ENCODE measurements around the gene CNIH3. TPM values are rescaled to one million over a fixed set of nuclear protein-coding genes. Genes with fewer than 3 reads are reported as not detected.
A peak's percentile ranks its signal among the peaks of the same experiment; 100 is the strongest.

The CNIH3 gene
- total RNA-seq, 2 experiments from 2014 or later = 1.5 to 2.5 TPM

DNA sequence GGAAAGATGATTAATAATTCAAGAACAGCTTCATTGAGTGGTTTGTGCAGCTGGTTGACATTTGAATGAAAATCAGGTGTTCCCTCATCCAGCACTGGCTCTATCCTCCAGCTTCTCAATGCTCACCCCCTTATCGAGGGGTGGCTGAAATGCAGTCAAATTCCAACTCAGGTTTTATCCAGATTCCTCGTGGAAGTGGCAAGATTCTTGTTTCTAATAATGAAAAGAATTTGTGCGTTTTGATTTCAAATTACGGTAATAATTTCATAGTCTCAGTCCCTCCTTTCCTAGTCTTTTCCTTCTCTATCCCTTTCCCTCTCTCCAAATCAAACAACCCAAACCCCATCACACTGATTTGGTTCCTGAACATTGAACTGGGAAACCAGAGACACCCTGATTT is 3.1 kb downstream of the CNIH3 start:
- Mint-ChIP-seq H3K27me3 (ENCODE audit: low read depth) (peaks cover 59% of the 10 kb centered on the region), H3K27ac (no peak overlapping the region), H3K4me3 (no peak overlapping the region), H3K4me1 (ENCODE audit: low read depth) (peaks cover 40% of the 10 kb centered on the region), H3K9me3 (ENCODE audit: insufficient read depth) (no peaks in the 10 kb centered on the region), H3K36me3 (ENCODE audit: low read depth) (peaks cover 12% of the 10 kb centered on the region)
- ChIA-PET POLR2A (no interaction called here), CTCF (interaction anchor here (1.0 to 5.5 kb wide), 2 partner anchors 25 to 106 kb away, joined by 3 to 15 read pairs; no protein-coding TSS in a partner anchor)
- DNase-seq = no peak
- ATAC-seq = no peak

DNA sequence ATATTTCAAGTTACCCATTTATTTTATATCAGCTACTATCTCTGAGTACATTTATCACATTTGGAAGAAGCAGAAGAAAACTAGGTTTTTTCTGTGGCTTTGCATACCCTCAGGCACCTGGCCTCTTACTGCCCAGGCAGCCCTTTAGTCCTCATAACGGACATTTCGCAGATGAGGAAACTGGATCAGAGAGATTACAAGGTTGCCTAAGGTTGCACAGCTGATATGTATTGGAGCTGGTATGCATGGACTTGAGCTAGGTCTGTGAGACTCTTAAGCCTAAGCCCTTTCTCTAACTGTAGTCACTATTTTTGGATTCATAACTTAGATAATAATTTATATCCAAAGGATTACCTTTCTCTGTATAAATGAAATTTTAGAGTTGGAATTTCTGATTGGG is 4.0 kb downstream of the CNIH3 start:
- DNase-seq (no peak), ATAC-seq (no peak)
- Mint-ChIP-seq H3K36me3 (ENCODE audit: low read depth) (peaks cover 12% of the 10 kb centered on the region), H3K27ac (no peak overlapping the region), H3K27me3 (ENCODE audit: low read depth) (peaks cover 55% of the 10 kb centered on the region), H3K4me3 (no peak overlapping the region), H3K9me3 (ENCODE audit: insufficient read depth) (no peaks in the 10 kb centered on the region), H3K4me1 (ENCODE audit: low read depth) (peaks cover 49% of the 10 kb centered on the region)
- ChIA-PET POLR2A (no interaction called here), CTCF (interaction anchor here (5.5 kb wide), 1 partner anchor 107 kb away, joined by 15 read pairs; no protein-coding TSS in a partner anchor)

DNA sequence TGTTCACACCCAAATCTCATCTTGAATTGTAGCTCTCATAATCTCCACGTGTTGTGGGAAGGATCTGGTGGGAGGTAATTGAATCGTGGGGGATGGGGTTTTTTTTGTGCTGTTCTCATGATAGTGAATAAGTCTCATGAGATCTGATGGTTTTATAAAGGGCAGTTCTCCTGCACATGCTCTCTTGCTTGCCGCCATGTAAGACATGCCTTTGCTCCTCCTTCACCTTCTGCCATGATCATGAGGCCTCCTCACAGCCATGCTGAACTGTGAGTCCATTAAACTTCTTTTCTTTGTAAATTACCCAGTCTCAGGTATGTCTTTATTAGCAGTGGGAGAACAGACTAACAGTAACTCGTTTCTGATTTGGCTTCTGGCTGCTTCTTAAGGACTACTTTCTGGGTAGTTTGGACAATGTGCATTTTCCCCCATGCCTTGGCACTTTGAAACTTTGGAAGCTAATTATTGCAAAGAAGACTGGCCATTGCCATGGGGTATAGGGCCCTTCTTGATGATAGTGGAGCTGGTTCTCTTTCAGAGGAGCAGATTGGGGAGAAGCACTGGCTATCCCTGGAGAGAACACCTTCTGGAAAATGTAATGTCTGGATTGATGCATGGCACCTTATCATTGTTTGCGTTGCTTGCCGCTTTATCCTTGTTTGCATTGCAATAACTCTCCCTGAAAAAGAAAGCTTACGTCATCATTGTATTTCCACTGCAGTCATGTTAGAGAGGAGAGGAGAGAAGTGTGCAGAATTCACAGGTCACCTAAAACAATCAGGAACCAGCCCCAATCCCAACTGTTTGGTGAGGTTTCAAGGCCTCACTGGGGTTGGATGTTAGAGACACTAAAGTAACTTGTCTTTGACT is 5.9 kb downstream of the CNIH3 start:
- no peak for ATAC-seq
- no peak overlapping the region for H3K27ac Mint-ChIP-seq
- CTCF ChIA-PET = interaction anchor here (1.0 to 2.5 kb wide), 5 partner anchors 18 to 124 kb away, joined by 3 to 9 read pairs (median 3); no protein-coding TSS in a partner anchor
- no peak for DNase-seq
- peaks cover 12% of the 10 kb centered on the region for H3K36me3 Mint-ChIP-seq (ENCODE audit: low read depth)
- no peak overlapping the region for H3K4me3 Mint-ChIP-seq
- H3K4me1 Mint-ChIP-seq (ENCODE audit: low read depth) = peaks cover 46% of the 10 kb centered on the region
- POLR2A ChIA-PET = no interaction called here
- H3K27me3 Mint-ChIP-seq (ENCODE audit: low read depth) = peaks cover 44% of the 10 kb centered on the region
- H3K9me3 Mint-ChIP-seq (ENCODE audit: insufficient read depth) = no peaks in the 10 kb centered on the region

DNA sequence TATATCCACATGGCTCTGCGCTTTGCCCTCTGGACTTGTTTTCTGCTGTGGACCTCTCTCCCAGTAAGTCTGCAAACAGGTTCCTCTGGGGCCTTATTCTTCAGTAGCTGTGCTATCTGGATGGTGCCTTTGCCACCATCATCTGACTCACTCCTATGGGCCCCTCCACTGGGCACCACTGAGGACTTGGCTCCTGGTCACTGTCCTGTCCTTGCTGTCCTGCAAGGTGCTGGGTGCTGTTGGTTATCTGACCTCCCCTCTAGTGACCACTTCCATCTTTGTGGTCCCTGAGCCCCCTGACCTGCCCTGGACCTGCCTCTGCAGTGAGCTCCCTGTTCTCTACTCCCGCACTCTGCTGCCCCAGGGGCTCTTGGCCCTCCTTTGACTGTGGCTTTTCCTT is 6.7 kb downstream of the CNIH3 start:
- no peaks in the 10 kb centered on the region for H3K9me3 Mint-ChIP-seq (ENCODE audit: insufficient read depth)
- ChIA-PET CTCF (interaction anchor here (0.9 to 2.5 kb wide), 9 partner anchors 13 to 228 kb away, joined by 3 to 12 read pairs (median 4); no protein-coding TSS in a partner anchor), POLR2A (interaction anchor here (1.0 kb wide), 1 partner anchor 110 kb away, joined by 3 read pairs; no protein-coding TSS in a partner anchor)
- H3K27ac Mint-ChIP-seq = peak overlapping the region; percentile 93
- H3K4me3 Mint-ChIP-seq = no peak overlapping the region
- peaks cover 12% of the 10 kb centered on the region for H3K36me3 Mint-ChIP-seq (ENCODE audit: low read depth)
- H3K4me1 Mint-ChIP-seq (ENCODE audit: low read depth) = peaks cover 40% of the 10 kb centered on the region
- peaks cover 38% of the 10 kb centered on the region for H3K27me3 Mint-ChIP-seq (ENCODE audit: low read depth)
- DNase-seq (no peak), ATAC-seq (no peak)

DNA sequence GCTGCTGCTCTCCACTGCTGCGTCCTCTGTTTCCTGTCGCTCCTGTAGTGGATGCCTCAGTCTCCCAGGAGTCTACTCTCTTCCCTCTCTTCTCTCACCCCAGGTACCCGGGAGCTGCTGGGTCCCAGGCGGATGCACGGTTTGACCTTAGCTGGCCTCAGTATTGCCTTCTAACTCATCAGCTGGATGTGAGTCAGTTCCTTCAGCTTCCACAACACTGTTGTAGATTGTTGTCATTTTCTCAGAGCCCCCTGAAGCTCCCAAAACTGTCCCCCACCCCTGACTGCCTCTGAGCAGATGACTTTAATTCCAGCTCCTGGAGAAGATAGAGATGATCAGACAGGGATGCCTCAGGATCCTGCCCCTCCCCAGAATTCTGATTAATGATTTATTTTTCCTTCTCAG is 7.2 kb downstream of the CNIH3 start:
- peak overlapping the region; percentile 50 for H3K4me3 Mint-ChIP-seq
- H3K36me3 Mint-ChIP-seq (ENCODE audit: low read depth) = peaks cover 12% of the 10 kb centered on the region
- ChIA-PET POLR2A (interaction anchor here (1.0 kb wide), 1 partner anchor 110 kb away, joined by 3 read pairs; no protein-coding TSS in a partner anchor), CTCF (interaction anchor here (0.9 to 2.5 kb wide), 9 partner anchors 9 to 228 kb away, joined by 3 to 12 read pairs (median 4); no protein-coding TSS in a partner anchor)
- H3K9me3 Mint-ChIP-seq (ENCODE audit: insufficient read depth) = no peaks in the 10 kb centered on the region
- ATAC-seq = peak; percentile 29
- H3K4me1 Mint-ChIP-seq (ENCODE audit: low read depth) = peaks cover 37% of the 10 kb centered on the region
- H3K27ac Mint-ChIP-seq = peak overlapping the region; percentile 93
- peak; percentile 41 for DNase-seq
- peaks cover 35% of the 10 kb centered on the region for H3K27me3 Mint-ChIP-seq (ENCODE audit: low read depth)

DNA sequence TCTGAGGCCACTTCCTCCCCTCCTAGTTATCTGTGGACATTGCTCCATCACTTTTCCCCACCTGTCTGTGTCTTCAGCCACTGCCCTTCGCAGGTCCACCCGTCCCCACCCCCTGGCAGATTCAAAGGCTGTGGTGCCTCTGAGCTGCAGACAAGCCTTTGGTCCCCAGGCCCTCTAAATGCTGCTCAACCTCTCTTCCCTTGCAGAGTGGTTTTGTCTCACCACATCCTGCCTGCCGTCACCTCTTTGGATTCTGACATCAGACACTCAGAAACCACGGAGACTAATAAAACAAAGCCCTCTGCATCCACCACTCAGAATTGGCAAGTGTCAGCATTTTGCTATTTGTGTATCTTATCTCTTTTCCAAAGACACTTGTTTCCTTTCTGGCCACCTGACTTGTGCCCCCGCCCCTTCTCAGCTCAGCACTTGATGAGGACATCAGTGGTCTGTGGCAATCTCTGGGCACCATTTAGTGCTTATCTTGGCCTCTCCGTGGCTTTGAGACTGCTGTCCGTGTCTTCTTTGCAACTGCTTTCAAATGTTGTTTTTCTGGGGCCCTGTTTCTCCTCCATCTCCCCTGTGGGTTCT is 7.7 kb downstream of the CNIH3 start:
- Mint-ChIP-seq H3K27me3 (ENCODE audit: low read depth) (peaks cover 31% of the 10 kb centered on the region), H3K27ac (peak overlapping the region; percentile 93), H3K9me3 (ENCODE audit: insufficient read depth) (no peaks in the 10 kb centered on the region), H3K36me3 (ENCODE audit: low read depth) (peaks cover 12% of the 10 kb centered on the region), H3K4me3 (peak overlapping the region; percentile 50), H3K4me1 (ENCODE audit: low read depth) (peaks cover 35% of the 10 kb centered on the region)
- ChIA-PET POLR2A (interaction anchor here (1.0 kb wide), 1 partner anchor 111 kb away, joined by 3 read pairs; no protein-coding TSS in a partner anchor), CTCF (interaction anchor here (1.0 to 2.5 kb wide), 8 partner anchors 8 to 227 kb away, joined by 3 to 12 read pairs (median 4); no protein-coding TSS in a partner anchor)
- DNase-seq (peak; percentile 94), ATAC-seq (peak; percentile 91)

DNA sequence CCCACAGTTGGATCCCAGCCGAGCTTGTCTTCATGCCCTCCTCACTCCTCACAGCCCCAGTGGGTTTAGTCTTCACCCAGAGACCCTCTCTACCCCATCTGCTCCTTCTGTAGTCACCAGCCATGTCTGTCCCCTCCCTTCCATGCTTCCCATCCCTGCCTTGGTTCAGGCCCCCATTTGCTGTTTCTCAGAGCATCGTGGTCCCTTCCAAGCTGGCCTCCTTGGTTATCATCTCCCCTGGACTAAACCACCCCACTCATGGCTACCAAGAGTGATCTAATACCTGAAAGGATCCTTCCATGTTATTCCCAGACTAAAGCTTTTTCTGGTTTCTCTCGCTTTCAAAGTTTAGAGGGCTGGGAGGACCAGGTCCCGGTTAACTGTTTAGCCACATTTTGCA is 8.3 kb downstream of the CNIH3 start:
- H3K9me3 Mint-ChIP-seq (ENCODE audit: insufficient read depth) = no peaks in the 10 kb centered on the region
- no peak for ATAC-seq
- peaks cover 25% of the 10 kb centered on the region for H3K27me3 Mint-ChIP-seq (ENCODE audit: low read depth)
- peaks cover 35% of the 10 kb centered on the region for H3K4me1 Mint-ChIP-seq (ENCODE audit: low read depth)
- H3K36me3 Mint-ChIP-seq (ENCODE audit: low read depth) = peaks cover 12% of the 10 kb centered on the region
- no peak for DNase-seq
- H3K4me3 Mint-ChIP-seq = peak overlapping the region; percentile 50
- ChIA-PET CTCF (interaction anchor here (1.0 to 2.5 kb wide), 5 partner anchors 8 to 226 kb away, joined by 3 to 12 read pairs (median 7); no protein-coding TSS in a partner anchor), POLR2A (no interaction called here)
- peak overlapping the region; percentile 93 for H3K27ac Mint-ChIP-seq

DNA sequence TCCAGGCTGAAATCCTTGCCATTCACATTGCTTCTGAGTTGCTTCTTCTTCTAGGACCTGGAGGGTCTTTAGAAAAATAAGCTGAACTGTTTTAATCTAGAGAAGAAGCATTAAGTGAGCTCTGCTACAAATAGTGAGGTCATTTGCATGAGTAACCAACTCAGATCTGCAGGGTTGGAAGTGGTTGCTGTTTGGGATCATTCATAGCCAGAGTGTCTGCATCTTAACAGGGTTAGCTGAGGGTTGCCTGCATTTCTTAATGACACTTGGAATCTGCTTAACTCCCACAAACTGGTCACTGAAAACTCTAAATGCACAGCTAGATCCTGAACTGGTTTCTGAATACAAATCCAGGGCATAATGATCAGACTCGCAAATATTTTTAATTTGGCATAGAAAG is 9.9 kb downstream of the CNIH3 start:
- no peak for ATAC-seq

DNA sequence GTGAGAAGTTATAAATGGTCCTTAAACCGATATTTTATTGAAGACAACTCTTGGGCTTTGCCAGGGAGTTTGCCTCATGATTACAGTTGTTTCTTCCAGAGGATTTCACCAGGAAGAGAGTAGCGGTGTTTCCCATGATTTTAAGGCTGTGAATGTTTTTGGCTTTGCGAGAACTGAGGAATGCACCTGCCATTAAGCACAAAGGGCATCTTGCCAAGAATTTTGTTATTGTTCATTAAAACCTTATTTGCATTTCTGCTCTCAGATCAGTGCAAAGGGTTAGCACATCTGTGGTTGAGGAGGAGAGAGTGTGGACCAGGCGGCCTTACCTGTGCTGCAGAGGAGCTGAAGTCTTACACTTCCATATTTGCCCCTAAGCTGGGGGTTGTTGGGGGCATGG is 13.8 kb downstream of the CNIH3 start:
- Mint-ChIP-seq H3K4me3 (no peak overlapping the region), H3K27ac (no peak overlapping the region), H3K27me3 (ENCODE audit: low read depth) (peaks cover 17% of the 10 kb centered on the region), H3K9me3 (ENCODE audit: insufficient read depth) (no peaks in the 10 kb centered on the region), H3K4me1 (ENCODE audit: low read depth) (peaks cover 15% of the 10 kb centered on the region), H3K36me3 (ENCODE audit: low read depth) (no peaks in the 10 kb centered on the region)
- ATAC-seq (no peak), DNase-seq (no peak)
- ChIA-PET CTCF (no interaction called here), POLR2A (no interaction called here)

More for the DNA sequence above, 9.9 kb downstream of the CNIH3 start:
- no peaks in the 10 kb centered on the region for H3K9me3 Mint-ChIP-seq (ENCODE audit: insufficient read depth)
- peaks cover 21% of the 10 kb centered on the region for H3K27me3 Mint-ChIP-seq (ENCODE audit: low read depth)
- H3K36me3 Mint-ChIP-seq (ENCODE audit: low read depth) = peaks cover 12% of the 10 kb centered on the region
- no peak for DNase-seq
- no peak overlapping the region for H3K4me3 Mint-ChIP-seq
- POLR2A ChIA-PET = no interaction called here
- peaks cover 35% of the 10 kb centered on the region for H3K4me1 Mint-ChIP-seq (ENCODE audit: low read depth)
- no peak overlapping the region for H3K27ac Mint-ChIP-seq
- CTCF ChIA-PET = interaction anchor here (1.4 to 1.5 kb wide), 2 partner anchors 19 to 112 kb away, joined by 6 to 7 read pairs; no protein-coding TSS in a partner anchor

DNA sequence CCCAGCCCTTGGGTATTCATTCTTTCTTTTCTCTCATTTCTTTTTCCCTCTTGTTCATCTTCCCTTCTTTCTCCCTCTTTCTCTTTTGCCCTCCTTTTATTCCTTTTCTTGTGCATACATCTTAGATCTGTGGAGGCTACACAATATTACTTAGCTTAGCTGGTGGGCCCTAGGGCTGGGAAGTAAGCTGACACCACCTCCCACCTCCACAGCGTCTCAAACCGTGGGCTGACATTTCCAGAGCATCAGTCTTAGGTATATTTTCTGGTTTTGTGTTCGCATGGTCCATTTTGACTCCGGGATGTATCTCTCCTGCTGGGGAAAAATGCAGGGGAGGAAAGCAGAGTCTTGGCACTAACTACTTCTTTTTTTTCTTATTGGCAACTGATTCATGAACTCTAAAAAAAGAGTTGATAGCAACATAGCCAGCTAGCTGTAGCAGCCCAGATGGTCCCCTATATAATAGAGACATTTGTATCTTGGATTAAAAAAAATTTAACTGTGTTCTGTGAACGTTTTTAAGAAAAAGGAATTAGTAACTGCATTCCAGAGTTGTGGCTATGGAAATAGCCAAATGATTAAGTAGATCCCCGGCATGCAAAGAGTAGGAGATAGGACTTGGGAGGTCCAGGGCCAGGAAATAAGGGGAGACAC is 15.5 kb downstream of the CNIH3 start:
- peaks cover 4% of the 10 kb centered on the region for H3K4me1 Mint-ChIP-seq (ENCODE audit: low read depth)
- ATAC-seq (no peak), DNase-seq (no peak)
- H3K9me3 Mint-ChIP-seq (ENCODE audit: insufficient read depth) = no peaks in the 10 kb centered on the region
- no peaks in the 10 kb centered on the region for H3K36me3 Mint-ChIP-seq (ENCODE audit: low read depth)
- POLR2A ChIA-PET = no interaction called here
- H3K27me3 Mint-ChIP-seq (ENCODE audit: low read depth) = peaks cover 14% of the 10 kb centered on the region
- H3K27ac Mint-ChIP-seq = no peak overlapping the region
- no peak overlapping the region for H3K4me3 Mint-ChIP-seq
- CTCF ChIA-PET = interaction anchor here (0.7 to 4.7 kb wide), 4 partner anchors 8 to 13 kb away, joined by 3 to 20 read pairs (median 4); no protein-coding TSS in a partner anchor

DNA sequence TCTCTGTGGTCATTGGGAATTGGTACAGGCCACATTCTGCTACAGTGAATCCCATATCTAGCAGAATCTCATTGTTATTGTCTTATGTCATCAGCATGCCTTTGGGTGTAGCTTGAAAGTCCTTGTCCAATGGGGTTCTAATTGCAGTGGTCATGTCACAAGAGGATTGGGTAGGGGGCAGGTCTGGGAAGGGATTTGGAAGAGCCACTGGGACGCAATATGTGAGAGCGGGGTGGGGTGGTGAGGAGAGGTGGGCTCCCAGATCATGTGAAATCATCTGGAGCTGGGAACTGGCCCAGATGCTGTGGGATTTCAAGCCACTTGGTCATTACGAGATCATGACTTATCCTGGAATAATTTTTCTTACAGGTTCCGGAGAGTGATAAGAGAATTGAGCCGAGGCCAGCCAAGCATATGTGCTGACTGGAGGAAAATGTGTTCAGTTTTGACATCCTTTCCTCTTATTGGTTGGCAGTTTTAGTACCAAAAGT is 16.3 kb downstream of the CNIH3 start:
- Mint-ChIP-seq H3K27ac (no peak overlapping the region), H3K9me3 (ENCODE audit: insufficient read depth) (no peaks in the 10 kb centered on the region), H3K36me3 (ENCODE audit: low read depth) (no peaks in the 10 kb centered on the region), H3K4me1 (ENCODE audit: low read depth) (peaks cover 6% of the 10 kb centered on the region), H3K4me3 (no peak overlapping the region), H3K27me3 (ENCODE audit: low read depth) (peaks cover 13% of the 10 kb centered on the region)
- ChIA-PET CTCF (interaction anchor here (1.3 to 4.7 kb wide), 3 partner anchors 8 to 12 kb away, joined by 3 to 20 read pairs (median 4); no protein-coding TSS in a partner anchor), POLR2A (no interaction called here)
- no peak for ATAC-seq
- DNase-seq = no peak
